CD14-positive monocyte (primary cell): ENCODE data around the gene STUM. TPM values are rescaled to one million over a fixed set of nuclear protein-coding genes. Genes with fewer than 3 reads are reported as not detected.
"Not testable (repeated sequence)": the region's sequence is repeated elsewhere in the genome, so short reads cannot be mapped to it uniquely, and the experiment has no call there.

ENCODE experiments used
- DNase-seq, 3 donors: peaks; one replicate each; pipeline ENCODE4 v3.0.0-alpha.2; 2011 to 2022
- H2AFZ ChIP-seq: 2 replicates; pipeline ENCODE4 v1.6.0; 2012; ENCODE audit warnings: mild to moderate bottlenecking, low read depth, low read length, inconsistent platforms; ENCODE audit not compliant: insufficient read depth, poor library complexity, severe bottlenecking
- H3K27ac ChIP-seq, 2 donors: 1 replicate in 1 of 2; 2 replicates in 1 of 2; pipeline ENCODE4 v1.5.1; 2012 to 2013; ENCODE audit warnings: low read length in 2 of 2, control low read depth in 1 of 2, inconsistent platforms in 1 of 2, low read depth in 1 of 2, mild to moderate bottlenecking in 1 of 2
- H3K27me3 ChIP-seq, 2 donors: one replicate each; pipeline versions ENCODE4 v1.6.0 to v1.6.1; 2011 to 2013; ENCODE audit warnings: low read length in 2 of 2; ENCODE audit not compliant: control insufficient read depth in 2 of 2, insufficient read depth in 2 of 2
- H3K36me3 ChIP-seq, 2 donors: replicated peaks in 1 of 2; 1 replicate in 1 of 2; 2 replicates in 1 of 2; pipeline versions ENCODE4 v1.5.1 to v1.6.1; 2012 to 2013; ENCODE audit warnings: low read length in 2 of 2, control low read depth in 1 of 2, inconsistent platforms in 1 of 2, mild to moderate bottlenecking in 1 of 2; ENCODE audit not compliant: insufficient read depth in 2 of 2, control insufficient read depth in 1 of 2
- H3K4me1 ChIP-seq, 2 donors: 1 replicate in 1 of 2; 2 replicates in 1 of 2; pipeline versions ENCODE4 v1.5.1 to v1.6.1; 2012 to 2013; ENCODE audit warnings: low read length in 2 of 2, control low read depth in 1 of 2, inconsistent platforms in 1 of 2, mild to moderate bottlenecking in 1 of 2, moderate library complexity in 1 of 2; ENCODE audit not compliant: insufficient read depth in 2 of 2, control insufficient read depth in 1 of 2
- H3K4me2 ChIP-seq: replicated peaks from 2 replicates; pipeline ENCODE3; 2012; ENCODE audit warnings: low read length, moderate library complexity, mild to moderate bottlenecking; ENCODE audit not compliant: poor library complexity, severe bottlenecking; ENCODE audit errors: extremely low read depth
- H3K4me3 ChIP-seq, 3 experiments: fragments of 200-600 bp in 1 of 3; sonication (generic) in 1 of 3; replicated peaks in 1 of 3; 1 replicate in 2 of 3; 2 replicates in 1 of 3; pipeline ENCODE4 v1.5.1; 2011 to 2013; ENCODE audit warnings: low read length in 3 of 3, mild to moderate bottlenecking in 3 of 3, control low read depth in 2 of 3, low read depth in 2 of 3, inconsistent platforms in 1 of 3, moderate library complexity in 1 of 3
- H3K79me2 ChIP-seq: 2 replicates; pipeline ENCODE4 v1.6.0; 2012; ENCODE audit warnings: mild to moderate bottlenecking, control low read depth, inconsistent platforms, low read length, moderate library complexity; ENCODE audit not compliant: insufficient read depth
- H3K9ac ChIP-seq: 2 replicates; pipeline ENCODE4 v1.6.0; 2017; ENCODE audit warnings: low read length, mild to moderate bottlenecking; ENCODE audit not compliant: insufficient read depth, poor library complexity, severe bottlenecking
- H3K9me3 ChIP-seq, 2 donors: replicated peaks in 1 of 2; 1 replicate in 1 of 2; 2 replicates in 1 of 2; pipeline versions ENCODE4 v1.5.1 to v1.6.1; 2012 to 2013; ENCODE audit warnings: low read length in 2 of 2, control low read depth in 1 of 2; ENCODE audit not compliant: control insufficient read depth in 1 of 2, insufficient read depth in 1 of 2
- H4K20me1 ChIP-seq: 2 replicates; pipeline ENCODE4 v1.6.0; 2012; ENCODE audit warnings: mild to moderate bottlenecking, low read length, control low read depth, moderate library complexity; ENCODE audit not compliant: insufficient read depth
- H3K27ac Mint-ChIP-seq, 7 donors: one replicate each; pipeline ENCODE4 v1.8.0; 2020; ENCODE audit warnings: mild to moderate bottlenecking in 7 of 7, mixed read lengths in 7 of 7, moderate library complexity in 6 of 7, inconsistent platforms in 2 of 7
- H3K27me3 Mint-ChIP-seq, 3 donors: one replicate each; pipeline ENCODE4 v1.8.0; 2021 to 2022; ENCODE audit warnings: low read depth in 3 of 3, mild to moderate bottlenecking in 3 of 3, mixed read lengths in 3 of 3, moderate library complexity in 3 of 3, inconsistent platforms in 1 of 3
- H3K36me3 Mint-ChIP-seq, 2 donors: one replicate each; pipeline ENCODE4 v1.8.0; 2020; ENCODE audit warnings: mixed read lengths in 2 of 2, inconsistent platforms in 1 of 2, mild to moderate bottlenecking in 1 of 2
- H3K4me1 Mint-ChIP-seq: one replicate; pipeline ENCODE4 v1.8.0; 2020; ENCODE audit warnings: mild to moderate bottlenecking, mixed read lengths
- H3K4me3 Mint-ChIP-seq, 2 donors: one replicate each; pipeline ENCODE4 v1.8.0; 2020; ENCODE audit warnings: mild to moderate bottlenecking in 2 of 2, mixed read lengths in 2 of 2, moderate library complexity in 1 of 2
- H3K9me3 Mint-ChIP-seq, 7 donors: one replicate each; pipeline ENCODE4 v1.8.0; 2020 to 2022; ENCODE audit warnings: mixed read lengths in 7 of 7, mild to moderate bottlenecking in 6 of 7, moderate library complexity in 6 of 7, inconsistent platforms in 2 of 7
- CTCF ChIP-seq: fragments of 200-600 bp; IDR thresholded peaks from one replicate; pipeline ENCODE4 v1.8.0; 2022; ENCODE audit warnings: antibody characterized with exemption, mild to moderate bottlenecking
- WGBS: methylation state at CpG from one replicate; pipeline ENCODE4 v1.1.5; 2013; ENCODE audit warnings: missing lambda C conversion rate; ENCODE audit not compliant: insufficient coverage; 5-methylcytosine and 5-hydroxymethylcytosine counted together
- intact Hi-C, 2 donors: fragments of 100-400 bp; cut with micrococcal nuclease; formaldehyde crosslinking; loops; one replicate each; pipeline versions ENCODE4 v1.15.0 to v1.15.1; 2023
- polyA plus RNA-seq, 3 donors: library from polyadenylated mRNA; depleted of rRNA in 1 of 3; unstranded in 2 of 3; stranded (reverse) in 1 of 3; fragments of 300-500 nt in 2 of 3; fragments of >200 nt in 1 of 3; fragmentation: Illumina TruSeq in 2 of 3; gene quantifications; 1 replicate in 2 of 3; 2 replicates in 1 of 3; pipeline ENCODE4 v1.2.3, GENCODE V29; 2012 to 2021

STUM gene
- polyA plus RNA-seq, 3 donors, result not detected

DNA sequence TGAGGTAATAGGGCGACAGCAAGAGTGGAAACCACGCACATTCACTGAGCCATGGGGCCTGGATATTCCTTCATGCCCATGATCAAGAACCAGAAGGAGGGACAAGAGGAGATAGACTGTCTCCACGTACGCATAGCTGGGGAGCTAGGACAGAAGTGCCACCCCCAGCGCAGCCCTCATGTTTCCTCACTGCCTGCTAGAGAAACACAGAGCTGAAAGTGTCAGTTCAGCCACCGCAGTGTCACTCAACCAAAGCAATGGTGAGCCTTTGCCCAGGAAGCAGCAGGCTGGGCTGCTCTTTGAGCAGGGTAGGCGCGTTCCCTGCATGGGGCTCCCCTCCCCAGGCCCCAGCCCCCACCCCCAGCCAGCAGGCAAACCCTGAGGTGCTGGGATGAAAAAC is 68.5 kb downstream of the STUM start:
- H3K36me3 Mint-ChIP-seq, result no peaks in the 10 kb centered on the region
- Histone ChIP-seq H3K9me3 (peaks cover 0 to 4% of the 10 kb centered on the region in 2 donors), H3K36me3 (no peaks in the 10 kb centered on the region), H3K9ac (no peak overlapping the region), H2AFZ (no peak overlapping the region), H3K27ac (no peak overlapping the region), H3K4me1 (no peaks in the 10 kb centered on the region), H3K4me2 (no peak overlapping the region), H3K4me3 (no peak overlapping the region), H4K20me1 (no peaks in the 10 kb centered on the region), H3K27me3 (no peaks in the 10 kb centered on the region), H3K79me2 (no peaks in the 10 kb centered on the region)
- intact Hi-C loops, result no loop called here
- H3K9me3 Mint-ChIP-seq, result peaks cover 0 to 16% (median 7%) of the 10 kb centered on the region in 7 donors
- no peak for TF ChIP-seq CTCF
- DNase-seq, result no peak
- peaks cover 3 to 5% (median 3%) of the 10 kb centered on the region in 3 donors for H3K27me3 Mint-ChIP-seq
- 96% methylated on average over 6 of the region's 8 CpGs for WGBS
- H3K27ac Mint-ChIP-seq, result no peak overlapping the region
- H3K4me1 Mint-ChIP-seq, result no peaks in the 10 kb centered on the region
- no peak overlapping the region for H3K4me3 Mint-ChIP-seq

DNA sequence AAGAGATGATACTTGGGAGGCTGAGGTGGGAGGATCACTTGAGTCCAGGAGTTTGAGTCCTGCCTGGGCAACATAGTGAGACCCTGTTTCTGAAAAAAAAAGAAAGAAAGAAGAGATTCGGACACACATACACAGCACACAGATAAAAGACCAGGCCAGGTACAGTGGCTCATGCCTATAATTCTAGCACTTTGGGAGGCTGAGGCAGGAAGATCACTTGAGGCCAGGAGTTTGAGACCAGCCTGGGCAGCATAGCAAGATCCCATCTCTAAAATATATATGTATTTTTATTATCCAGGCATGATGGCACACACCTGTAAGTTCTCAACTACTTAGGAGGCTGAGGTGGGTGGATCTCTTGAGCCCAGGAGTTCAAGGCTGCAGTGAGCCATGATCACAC is 69.2 kb downstream of the STUM start:
- H3K36me3 ChIP-seq, H2AFZ ChIP-seq, H3K27me3 ChIP-seq, H3K27me3 Mint-ChIP-seq, DNase-seq, H3K4me2 ChIP-seq, H3K4me3 ChIP-seq, H3K79me2 ChIP-seq, H3K4me1 ChIP-seq, H4K20me1 ChIP-seq, H3K9ac ChIP-seq, H3K4me3 Mint-ChIP-seq, intact Hi-C loops, H3K4me1 Mint-ChIP-seq, H3K9me3 ChIP-seq, H3K27ac Mint-ChIP-seq, H3K27ac ChIP-seq, H3K36me3 Mint-ChIP-seq: not testable (repeated sequence)
- WGBS, result no CpG with 5 or more reads among the region's 1 CpG
- peaks cover 0 to 18% (median 7%) of the 10 kb centered on the region in 7 donors for H3K9me3 Mint-ChIP-seq
